Measurements from ENCODE around the gene TRPM4. TPM values are rescaled to one million over a fixed set of nuclear protein-coding genes. Genes with fewer than 3 reads are reported as not detected.

TRPM4 gene
- total and polyA plus RNA-seq, 4 donors: 8.1 to 31.2 (median 13.2) TPM

DNA sequence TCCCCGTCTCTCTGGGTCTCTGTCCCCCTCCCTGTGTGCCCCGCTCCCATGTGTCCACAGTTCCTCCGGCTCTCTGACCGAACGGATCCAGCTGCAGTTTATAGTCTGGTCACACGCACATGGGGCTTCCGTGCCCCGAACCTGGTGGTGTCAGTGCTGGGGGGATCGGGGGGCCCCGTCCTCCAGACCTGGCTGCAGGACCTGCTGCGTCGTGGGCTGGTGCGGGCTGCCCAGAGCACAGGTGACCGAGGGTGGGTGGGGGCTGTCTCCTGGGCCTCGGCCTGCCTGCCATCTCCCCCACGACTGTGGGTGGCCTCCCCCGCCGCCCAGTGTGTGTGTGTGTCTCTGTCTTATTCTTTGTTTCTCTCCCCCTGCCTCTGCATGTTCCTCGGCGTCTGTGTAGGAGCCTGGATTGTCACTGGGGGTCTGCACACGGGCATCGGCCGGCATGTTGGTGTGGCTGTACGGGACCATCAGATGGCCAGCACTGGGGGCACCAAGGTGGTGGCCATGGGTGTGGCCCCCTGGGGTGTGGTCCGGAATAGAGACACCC is 10.3 kb downstream of the TRPM4 start (continued):
- TF ChIP-seq, protein P1, sequence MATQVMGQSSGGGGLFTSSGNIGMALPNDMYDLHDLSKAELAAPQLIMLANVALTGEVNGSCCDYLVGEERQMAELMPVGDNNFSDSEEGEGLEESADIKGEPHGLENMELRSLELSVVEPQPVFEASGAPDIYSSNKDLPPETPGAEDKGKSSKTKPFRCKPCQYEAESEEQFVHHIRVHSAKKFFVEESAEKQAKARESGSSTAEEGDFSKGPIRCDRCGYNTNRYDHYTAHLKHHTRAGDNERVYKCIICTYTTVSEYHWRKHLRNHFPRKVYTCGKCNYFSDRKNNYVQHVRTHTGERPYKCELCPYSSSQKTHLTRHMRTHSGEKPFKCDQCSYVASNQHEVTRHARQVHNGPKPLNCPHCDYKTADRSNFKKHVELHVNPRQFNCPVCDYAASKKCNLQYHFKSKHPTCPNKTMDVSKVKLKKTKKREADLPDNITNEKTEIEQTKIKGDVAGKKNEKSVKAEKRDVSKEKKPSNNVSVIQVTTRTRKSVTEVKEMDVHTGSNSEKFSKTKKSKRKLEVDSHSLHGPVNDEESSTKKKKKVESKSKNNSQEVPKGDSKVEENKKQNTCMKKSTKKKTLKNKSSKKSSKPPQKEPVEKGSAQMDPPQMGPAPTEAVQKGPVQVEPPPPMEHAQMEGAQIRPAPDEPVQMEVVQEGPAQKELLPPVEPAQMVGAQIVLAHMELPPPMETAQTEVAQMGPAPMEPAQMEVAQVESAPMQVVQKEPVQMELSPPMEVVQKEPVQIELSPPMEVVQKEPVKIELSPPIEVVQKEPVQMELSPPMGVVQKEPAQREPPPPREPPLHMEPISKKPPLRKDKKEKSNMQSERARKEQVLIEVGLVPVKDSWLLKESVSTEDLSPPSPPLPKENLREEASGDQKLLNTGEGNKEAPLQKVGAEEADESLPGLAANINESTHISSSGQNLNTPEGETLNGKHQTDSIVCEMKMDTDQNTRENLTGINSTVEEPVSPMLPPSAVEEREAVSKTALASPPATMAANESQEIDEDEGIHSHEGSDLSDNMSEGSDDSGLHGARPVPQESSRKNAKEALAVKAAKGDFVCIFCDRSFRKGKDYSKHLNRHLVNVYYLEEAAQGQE (IDR thresholded peaks at IDR 0.05): no peak
- TF ChIP-seq RXRA (IDR thresholded peaks at IDR 0.05) (no peak), GABPA (IDR thresholded peaks at IDR 0.05 in 1 of 2, conservative IDR thresholded peaks at IDR 0.05 in 1 of 2) (no peak), YY1 (IDR thresholded peaks at IDR 0.05) (no peak), EGR1 (IDR thresholded peaks at IDR 0.05; ENCODE audit: low read depth in 2 of 2) (no peak), HNF4G (IDR thresholded peaks at IDR 0.05) (no peak), RAD21 (IDR thresholded peaks at IDR 0.05) (no peak), TAF1 (conservative IDR thresholded peaks at IDR 0.05) (no peak), FOXA1 (IDR thresholded peaks at IDR 0.05) (no peak)
- TF ChIP-seq, protein P2, sequence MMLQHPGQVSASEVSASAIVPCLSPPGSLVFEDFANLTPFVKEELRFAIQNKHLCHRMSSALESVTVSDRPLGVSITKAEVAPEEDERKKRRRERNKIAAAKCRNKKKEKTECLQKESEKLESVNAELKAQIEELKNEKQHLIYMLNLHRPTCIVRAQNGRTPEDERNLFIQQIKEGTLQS (IDR thresholded peaks at IDR 0.05): no peak

DNA sequence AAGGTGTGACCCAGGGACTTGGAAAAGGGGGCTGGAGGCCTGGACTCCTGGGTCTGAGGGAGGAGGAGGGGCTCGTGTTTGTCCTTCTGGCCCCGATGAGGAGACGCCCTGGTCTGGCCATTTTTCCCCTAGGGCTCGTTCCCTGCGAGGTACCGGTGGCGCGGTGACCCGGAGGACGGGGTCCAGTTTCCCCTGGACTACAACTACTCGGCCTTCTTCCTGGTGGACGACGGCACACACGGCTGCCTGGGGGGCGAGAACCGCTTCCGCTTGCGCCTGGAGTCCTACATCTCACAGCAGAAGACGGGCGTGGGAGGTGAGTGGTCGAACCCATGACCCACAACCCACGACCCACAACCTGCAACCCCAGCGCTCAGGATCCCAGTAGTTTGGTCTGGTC is 10.8 kb downstream of the TRPM4 start:
- Histone ChIP-seq H3K4me1 (ENCODE audit: control insufficient read depth in 4 of 4, insufficient read depth in 4 of 4, low read length in 3 of 4) (peaks cover 0 to 9% (median 2%) of the 10 kb centered on the region in 4 donors), H3K9ac (ENCODE audit: low read depth in 1 of 2, low read length in 2 of 2) (no peak overlapping the region), H3K27me3 (ENCODE audit: control insufficient read depth in 4 of 4, insufficient read depth in 4 of 4, low read length in 3 of 4) (no peaks in the 10 kb centered on the region), H3K9me3 (ENCODE audit: control insufficient read depth in 4 of 4, low read length in 3 of 4) (no peaks in the 10 kb centered on the region), H3K36me3 (ENCODE audit: control insufficient read depth in 4 of 4, insufficient read depth in 3 of 4, low read depth in 1 of 4, low read length in 3 of 4) (peaks cover 2 to 3% (median 3%) of the 10 kb centered on the region in 4 donors), H3K27ac (ENCODE audit: low read depth in 1 of 2, low read length in 2 of 2) (no peak overlapping the region), H3K4me3 (ENCODE audit: low read depth in 1 of 3, low read length in 3 of 3) (no peak overlapping the region)
- WGBS: 92% methylated on average over 23 of the region's 23 CpGs
- no peak for DNase-seq (ENCODE audit: low spot score)
- TF ChIP-seq, protein P3, sequence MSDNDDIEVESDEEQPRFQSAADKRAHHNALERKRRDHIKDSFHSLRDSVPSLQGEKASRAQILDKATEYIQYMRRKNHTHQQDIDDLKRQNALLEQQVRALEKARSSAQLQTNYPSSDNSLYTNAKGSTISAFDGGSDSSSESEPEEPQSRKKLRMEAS (IDR thresholded peaks at IDR 0.05): no peak
- TF ChIP-seq TAF1 (conservative IDR thresholded peaks at IDR 0.05) (no peak), HNF4G (IDR thresholded peaks at IDR 0.05) (no peak), RXRA (IDR thresholded peaks at IDR 0.05) (no peak), FOXA2 (IDR thresholded peaks at IDR 0.05) (no peak), NR2F2 (IDR thresholded peaks at IDR 0.05) (no peak), FOXA1 (IDR thresholded peaks at IDR 0.05) (no peak), RAD21 (IDR thresholded peaks at IDR 0.05) (no peak), JUND (IDR thresholded peaks at IDR 0.05) (no peak)
- TF ChIP-seq, protein P2 (IDR thresholded peaks at IDR 0.05): no peak
- TF ChIP-seq, protein P1 (IDR thresholded peaks at IDR 0.05): no peak
- TF ChIP-seq, protein P4, sequence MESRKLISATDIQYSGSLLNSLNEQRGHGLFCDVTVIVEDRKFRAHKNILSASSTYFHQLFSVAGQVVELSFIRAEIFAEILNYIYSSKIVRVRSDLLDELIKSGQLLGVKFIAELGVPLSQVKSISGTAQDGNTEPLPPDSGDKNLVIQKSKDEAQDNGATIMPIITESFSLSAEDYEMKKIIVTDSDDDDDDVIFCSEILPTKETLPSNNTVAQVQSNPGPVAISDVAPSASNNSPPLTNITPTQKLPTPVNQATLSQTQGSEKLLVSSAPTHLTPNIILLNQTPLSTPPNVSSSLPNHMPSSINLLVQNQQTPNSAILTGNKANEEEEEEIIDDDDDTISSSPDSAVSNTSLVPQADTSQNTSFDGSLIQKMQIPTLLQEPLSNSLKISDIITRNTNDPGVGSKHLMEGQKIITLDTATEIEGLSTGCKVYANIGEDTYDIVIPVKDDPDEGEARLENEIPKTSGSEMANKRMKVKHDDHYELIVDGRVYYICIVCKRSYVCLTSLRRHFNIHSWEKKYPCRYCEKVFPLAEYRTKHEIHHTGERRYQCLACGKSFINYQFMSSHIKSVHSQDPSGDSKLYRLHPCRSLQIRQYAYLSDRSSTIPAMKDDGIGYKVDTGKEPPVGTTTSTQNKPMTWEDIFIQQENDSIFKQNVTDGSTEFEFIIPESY (IDR thresholded peaks at IDR 0.05): no peak

Measured in liver (tissue), 9 donors.